Measurements from ENCODE around the gene FIGN.

DNA sequence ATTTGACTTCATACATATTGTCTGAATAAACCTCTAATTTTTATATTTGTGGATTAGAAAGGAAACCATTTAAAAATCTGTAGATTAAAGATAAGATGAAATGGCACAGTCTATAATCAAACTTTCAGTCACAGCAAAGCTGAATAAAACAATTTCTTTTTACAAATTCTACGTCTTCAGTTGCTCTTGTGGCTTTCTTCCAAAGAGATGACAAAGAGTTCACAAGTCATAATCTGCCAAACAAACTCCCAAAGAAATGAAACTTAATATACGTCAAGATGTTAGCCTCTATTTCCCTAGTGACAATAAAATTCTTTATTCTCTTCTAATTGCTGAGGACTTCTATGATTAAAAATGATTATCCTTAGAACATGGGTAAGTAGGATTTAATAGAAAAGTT is 66.3 kb downstream of the FIGN start:
- TF ChIP-seq, protein P1, sequence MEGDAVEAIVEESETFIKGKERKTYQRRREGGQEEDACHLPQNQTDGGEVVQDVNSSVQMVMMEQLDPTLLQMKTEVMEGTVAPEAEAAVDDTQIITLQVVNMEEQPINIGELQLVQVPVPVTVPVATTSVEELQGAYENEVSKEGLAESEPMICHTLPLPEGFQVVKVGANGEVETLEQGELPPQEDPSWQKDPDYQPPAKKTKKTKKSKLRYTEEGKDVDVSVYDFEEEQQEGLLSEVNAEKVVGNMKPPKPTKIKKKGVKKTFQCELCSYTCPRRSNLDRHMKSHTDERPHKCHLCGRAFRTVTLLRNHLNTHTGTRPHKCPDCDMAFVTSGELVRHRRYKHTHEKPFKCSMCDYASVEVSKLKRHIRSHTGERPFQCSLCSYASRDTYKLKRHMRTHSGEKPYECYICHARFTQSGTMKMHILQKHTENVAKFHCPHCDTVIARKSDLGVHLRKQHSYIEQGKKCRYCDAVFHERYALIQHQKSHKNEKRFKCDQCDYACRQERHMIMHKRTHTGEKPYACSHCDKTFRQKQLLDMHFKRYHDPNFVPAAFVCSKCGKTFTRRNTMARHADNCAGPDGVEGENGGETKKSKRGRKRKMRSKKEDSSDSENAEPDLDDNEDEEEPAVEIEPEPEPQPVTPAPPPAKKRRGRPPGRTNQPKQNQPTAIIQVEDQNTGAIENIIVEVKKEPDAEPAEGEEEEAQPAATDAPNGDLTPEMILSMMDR (IDR thresholded peaks at IDR 0.05; ENCODE audit: control extremely low read depth in 1 of 3, insufficient read depth in 1 of 3, low read depth in 1 of 3, low read length in 3 of 3): no peak
- no peak for TF ChIP-seq CHD7 (IDR thresholded peaks at IDR 0.05; ENCODE audit: insufficient replicate concordance, low read length)
- no peak for TF ChIP-seq KDM5A (IDR thresholded peaks at IDR 0.05; ENCODE audit: low read length)
- TF ChIP-seq CEBPB (IDR thresholded peaks at IDR 0.05; ENCODE audit: low read depth, low read length): no peak
- TF ChIP-seq ZNF274 (IDR thresholded peaks at IDR 0.05; ENCODE audit: borderline replicate concordance, extremely low read depth, low read length): no peak
- TF ChIP-seq SP1 (IDR thresholded peaks at IDR 0.05; ENCODE audit: low read depth, low read length): no peak
- TF ChIP-seq, protein P2, sequence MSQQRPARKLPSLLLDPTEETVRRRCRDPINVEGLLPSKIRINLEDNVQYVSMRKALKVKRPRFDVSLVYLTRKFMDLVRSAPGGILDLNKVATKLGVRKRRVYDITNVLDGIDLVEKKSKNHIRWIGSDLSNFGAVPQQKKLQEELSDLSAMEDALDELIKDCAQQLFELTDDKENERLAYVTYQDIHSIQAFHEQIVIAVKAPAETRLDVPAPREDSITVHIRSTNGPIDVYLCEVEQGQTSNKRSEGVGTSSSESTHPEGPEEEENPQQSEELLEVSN (IDR thresholded peaks at IDR 0.05): no peak
- no peak for TF ChIP-seq POLR2A (IDR thresholded peaks at IDR 0.05; ENCODE audit: control extremely low read depth in 1 of 2, low read depth in 2 of 2, low read length in 2 of 2)
- TF ChIP-seq TAF1 (IDR thresholded peaks at IDR 0.05; ENCODE audit: low read depth, low read length): no peak
- no peak for TF ChIP-seq CHD2 (IDR thresholded peaks at IDR 0.05; ENCODE audit: low read length)
- no peak for TF ChIP-seq BRCA1 (IDR thresholded peaks at IDR 0.05; ENCODE audit: low read depth, low read length)
- TF ChIP-seq RAD21 (IDR thresholded peaks at IDR 0.05 in 1 of 2, conservative IDR thresholded peaks at IDR 0.05 in 1 of 2; ENCODE audit: low read depth in 2 of 2, low read length in 2 of 2): no peak
- no peak for TF ChIP-seq EP300 (IDR thresholded peaks at IDR 0.05; ENCODE audit: borderline replicate concordance in 1 of 2, low read depth in 2 of 2, low read length in 2 of 2)
- no peak for TF ChIP-seq BACH1 (IDR thresholded peaks at IDR 0.05; ENCODE audit: low read length)

Data from H1 (cell line).